Liver (tissue), 9 donors: Measurements from ENCODE around the gene GTPBP1. TPM values are rescaled to one million over a fixed set of nuclear protein-coding genes. Genes with fewer than 3 reads are reported as not detected.

Experiments used
- DNase-seq: peaks from one replicate; pipeline ENCODE4 v3.0.0-alpha.2; 2017; ENCODE audit warnings: low spot score
- H3K27ac ChIP-seq, 2 donors: one replicate each; pipeline ENCODE4 v1.7.0; 2013; ENCODE audit warnings: inconsistent platforms in 2 of 2, low read length in 2 of 2, control low read depth in 1 of 2, low read depth in 1 of 2, mild to moderate bottlenecking in 1 of 2
- H3K27me3 ChIP-seq, 4 donors: one replicate each; pipeline versions ENCODE4 v1.6.1 to v1.7.0; 2013; ENCODE audit warnings: low read length in 3 of 4, inconsistent platforms in 1 of 4, mild to moderate bottlenecking in 1 of 4, moderate library complexity in 1 of 4; ENCODE audit not compliant: control insufficient read depth in 4 of 4, insufficient read depth in 4 of 4
- H3K36me3 ChIP-seq, 4 donors: one replicate each; pipeline versions ENCODE4 v1.6.1 to v1.7.0; 2013; ENCODE audit warnings: low read length in 3 of 4, mild to moderate bottlenecking in 3 of 4, low read depth in 1 of 4, moderate library complexity in 1 of 4; ENCODE audit not compliant: control insufficient read depth in 4 of 4, insufficient read depth in 3 of 4
- H3K4me1 ChIP-seq, 4 donors: one replicate each; pipeline versions ENCODE4 v1.6.1 to v1.7.0; 2013; ENCODE audit warnings: low read length in 3 of 4, mild to moderate bottlenecking in 3 of 4, moderate library complexity in 1 of 4; ENCODE audit not compliant: control insufficient read depth in 4 of 4, insufficient read depth in 4 of 4
- H3K4me3 ChIP-seq, 3 donors: one replicate each; pipeline versions ENCODE4 v1.6.1 to v1.7.0; 2013; ENCODE audit warnings: low read length in 3 of 3, control low read depth in 1 of 3, low read depth in 1 of 3, mild to moderate bottlenecking in 1 of 3
- H3K9ac ChIP-seq, 2 donors: one replicate each; pipeline ENCODE4 v1.7.0; 2013; ENCODE audit warnings: low read length in 2 of 2, mild to moderate bottlenecking in 2 of 2, moderate library complexity in 2 of 2, control low read depth in 1 of 2, low read depth in 1 of 2
- H3K9me3 ChIP-seq, 4 donors: one replicate each; pipeline versions ENCODE4 v1.6.1 to v1.7.0; 2013; ENCODE audit warnings: low read length in 3 of 4; ENCODE audit not compliant: control insufficient read depth in 4 of 4
- ATF3 ChIP-seq: IDR thresholded peaks from 2 replicates; pipeline ENCODE4 v1.6.1; 2016; ENCODE audit warnings: antibody characterized with exemption
- CTCF ChIP-seq: fragments of 150-350 bp; IDR thresholded peaks from 2 replicates; pipeline ENCODE4 v1.5.1; 2017; ENCODE audit warnings: improper control_type of control experiment, low read depth, low read length; ENCODE audit not compliant: missing input control
- EGR1 ChIP-seq, 2 donors: IDR thresholded peaks; 2 replicates each; pipeline ENCODE4 v1.6.1; 2016 to 2018; ENCODE audit warnings: antibody characterized with exemption in 2 of 2, low read depth in 2 of 2
- FOXA1 ChIP-seq: IDR thresholded peaks from 2 replicates; pipeline ENCODE4 v1.6.1; 2016; ENCODE audit warnings: antibody characterized with exemption
- FOXA2 ChIP-seq: IDR thresholded peaks from 2 replicates; pipeline ENCODE4 v1.6.1; 2016; ENCODE audit warnings: antibody characterized with exemption
- GABPA ChIP-seq, 2 donors: IDR thresholded peaks in 1 of 2; conservative IDR thresholded peaks in 1 of 2; 2 replicates each; pipeline ENCODE4 v1.6.1; 2016; ENCODE audit warnings: antibody characterized with exemption in 2 of 2, mild to moderate bottlenecking in 1 of 2, moderate library complexity in 1 of 2
- HNF4A ChIP-seq, 2 donors: conservative IDR thresholded peaks; 2 replicates each; pipeline ENCODE4 v1.6.1; 2016; ENCODE audit warnings: antibody characterized with exemption in 2 of 2, mild to moderate bottlenecking in 2 of 2
- HNF4G ChIP-seq: IDR thresholded peaks from 2 replicates; pipeline ENCODE4 v1.6.1; 2016; ENCODE audit warnings: antibody characterized with exemption
- JUND ChIP-seq, 2 donors: IDR thresholded peaks; 2 replicates each; pipeline ENCODE4 v1.6.1; 2016; ENCODE audit warnings: antibody characterized with exemption in 2 of 2
- MAX ChIP-seq: IDR thresholded peaks from 2 replicates; pipeline ENCODE4 v1.6.1; 2016; ENCODE audit warnings: antibody characterized with exemption
- NR2F2 ChIP-seq: IDR thresholded peaks from 2 replicates; pipeline ENCODE4 v1.6.1; 2016; ENCODE audit warnings: antibody characterized with exemption
- RAD21 ChIP-seq, 2 donors: IDR thresholded peaks; 2 replicates each; pipeline ENCODE4 v1.6.1; 2016; ENCODE audit warnings: antibody characterized with exemption in 2 of 2, mild to moderate bottlenecking in 2 of 2
- REST ChIP-seq: IDR thresholded peaks from 2 replicates; pipeline ENCODE4 v1.6.1; 2016; ENCODE audit warnings: antibody characterized with exemption, mild to moderate bottlenecking
- RXRA ChIP-seq, 2 donors: IDR thresholded peaks; 2 replicates each; pipeline ENCODE4 v1.6.1; 2017 to 2018; ENCODE audit warnings: antibody characterized with exemption in 2 of 2, mild to moderate bottlenecking in 1 of 2
- SP1 ChIP-seq: IDR thresholded peaks from 2 replicates; pipeline ENCODE4 v1.6.1; 2018; ENCODE audit warnings: antibody characterized with exemption, mild to moderate bottlenecking
- TAF1 ChIP-seq: conservative IDR thresholded peaks from 2 replicates; pipeline ENCODE4 v1.6.1; 2016; ENCODE audit warnings: antibody characterized with exemption, mild to moderate bottlenecking
- YY1 ChIP-seq: IDR thresholded peaks from 2 replicates; pipeline ENCODE4 v1.6.1; 2016; ENCODE audit warnings: antibody characterized with exemption, mild to moderate bottlenecking
- ZBTB33 ChIP-seq: IDR thresholded peaks from 2 replicates; pipeline ENCODE4 v1.6.1; 2016; ENCODE audit warnings: antibody characterized with exemption
- WGBS: extraction: QIAGEN DNeasy Blood & Tissue Kit; methylation state at CpG from one replicate; pipeline ENCODE4 v1.1.7; 2013; 5-methylcytosine and 5-hydroxymethylcytosine counted together
- polyA plus RNA-seq, 2 donors: library from polyadenylated mRNA; stranded (reverse) in 1 of 2; unstranded in 1 of 2; fragments of 200-250 nt in 1 of 2; fragments of >200 nt in 1 of 2; fragmentation: Nextera tagmentation in 1 of 2; extraction: Ambion mirVana in 1 of 2; gene quantifications; one replicate each; pipeline versions ENCODE4 v1.2.1 to v1.2.3, GENCODE V29; 2013 to 2015
- total RNA-seq, 2 donors: library from RNA; depleted of rRNA; stranded (reverse); fragments of >200 nt; gene quantifications; one replicate each; pipeline ENCODE4 v1.2.3, GENCODE V29; 2014
- donor health status: healthy.
- donor health status: healthy.
- donor health status: healthy.
- donor health status: healthy.
- donor health status: healthy.

The GTPBP1 gene
- total and polyA plus RNA-seq, 4 donors = 5.3 to 56.3 (median 16.1) TPM

- Histone ChIP-seq H3K27ac (peak overlapping the region; percentile 99), H3K36me3 (peaks cover 19 to 30% (median 29%) of the 10 kb centered on the region in 4 donors), H3K9me3 (no peaks in the 10 kb centered on the region), H3K9ac (peak overlapping the region; percentile 93 to 96), H3K4me1 (peaks cover 7 to 54% (median 16%) of the 10 kb centered on the region in 4 donors), H3K27me3 (no peaks in the 10 kb centered on the region), H3K4me3 (peak overlapping the region; percentile 80 to 93 (median 93))
- DNase-seq = peak; percentile 43
- 7% methylated on average over 12 of the region's 12 CpGs for WGBS
- no peak for TF ChIP-seq ATF3
- peak in 1 of 2 donors; percentile 64 for TF ChIP-seq EGR1 (IDR thresholded peaks at IDR 0.05; ENCODE audit: low read depth in 2 of 2)
- peak; percentile 11 to 24 for TF ChIP-seq RAD21 (IDR thresholded peaks at IDR 0.05)
- TF ChIP-seq JUND (IDR thresholded peaks at IDR 0.05) = peak; percentile 21 to 69
- no peak for TF ChIP-seq FOXA1
- TF ChIP-seq SP1 = peak; percentile 90
- TF ChIP-seq NR2F2 = peak; percentile 9
- peak; percentile 75 for TF ChIP-seq TAF1
- peak; percentile 70 for TF ChIP-seq ZBTB33
- TF ChIP-seq HNF4G = peak; percentile 59
- TF ChIP-seq GABPA (IDR thresholded peaks at IDR 0.05 in 1 of 2, conservative IDR thresholded peaks at IDR 0.05 in 1 of 2) = peak; percentile 68 to 82
- peak; percentile 83 to 91 for TF ChIP-seq RXRA (IDR thresholded peaks at IDR 0.05)
- peak; percentile 49 for TF ChIP-seq FOXA2
- no peak for TF ChIP-seq CTCF
- peak; percentile 87 for TF ChIP-seq YY1
- TF ChIP-seq REST = peak; percentile 73
- peak; percentile 88 to 92 for TF ChIP-seq HNF4A (conservative IDR thresholded peaks at IDR 0.05)
- TF ChIP-seq MAX = peak; percentile 93
Measured at GRCh38 chr22:38753948-38754750, 48.4 kb downstream of the GTPBP1 start.
